Erythroblast (primary cell): ENCODE measurements around the gene PER3.

Source experiments
- GATA1 ChIP-seq: IDR thresholded peaks from 2 replicates; pipeline ENCODE4 v1.6.1; 2011; ENCODE audit warnings: low read depth, mild to moderate bottlenecking, control low read depth, low read length, moderate library complexity
- POLR2A ChIP-seq: IDR thresholded peaks from 2 replicates; pipeline ENCODE4 v1.6.1; 2011; ENCODE audit warnings: mild to moderate bottlenecking, low read length

GRCh38 chr1:7888248-7889081, 104.4 kb downstream of the PER3 start:
- TF ChIP-seq POLR2A (no peak), GATA1 (no peak)
